ENCODE measurements around the gene TMEM183A. TPM values are rescaled to one million over a fixed set of nuclear protein-coding genes. Genes with fewer than 3 reads are reported as not detected.
A peak's percentile ranks its signal among the peaks of the same experiment; 100 is the strongest.

Gene TMEM183A
- total and polyA plus RNA-seq, 2 experiments from 2014 or later = 55.1 to 128 TPM

DNA sequence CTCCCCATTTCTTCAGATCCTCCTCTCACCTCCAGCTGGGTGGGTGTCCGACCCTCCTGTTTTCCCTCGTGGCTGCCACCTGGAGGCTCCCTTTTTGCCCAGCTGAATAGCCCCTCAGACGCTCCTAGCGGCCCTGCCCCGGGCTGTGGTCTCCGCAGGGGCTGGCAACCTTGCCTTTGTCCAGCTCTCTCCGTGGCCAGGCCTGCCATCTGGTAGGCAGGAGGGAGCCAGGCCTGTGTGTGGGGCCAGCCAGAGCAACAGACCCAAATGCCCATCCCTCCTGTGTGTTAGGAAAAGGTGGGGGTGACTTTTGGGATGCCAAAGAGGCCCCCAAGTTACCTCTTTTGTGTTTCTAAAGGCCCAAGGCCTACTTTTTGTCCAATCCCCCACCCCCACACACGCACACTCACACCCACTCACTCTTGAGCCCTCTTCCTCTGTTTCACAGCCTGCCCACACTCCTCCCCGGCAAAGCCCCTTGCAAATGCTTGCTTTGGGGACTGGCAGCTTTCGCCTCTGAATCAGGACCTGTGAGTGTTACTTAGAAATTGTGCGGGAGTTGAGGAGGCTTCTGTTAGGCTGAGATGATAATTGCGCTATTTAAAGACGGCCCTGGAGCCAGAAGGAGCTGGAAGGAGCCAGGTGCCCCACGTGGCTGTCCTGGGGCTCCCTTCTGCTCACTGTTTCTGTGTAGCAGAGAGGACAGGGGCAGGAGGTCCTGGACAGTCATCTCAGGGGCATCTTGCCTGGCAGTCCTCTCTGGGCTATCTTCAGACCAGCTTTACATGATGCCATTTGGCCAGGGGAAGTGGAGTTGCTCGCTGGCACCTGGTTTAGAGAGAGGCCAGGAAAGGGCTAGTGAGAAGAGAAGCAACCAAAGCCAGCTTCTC lies 28.2 kb downstream of the TMEM183A start:
- H3K36me3 Mint-ChIP-seq (ENCODE audit: low read depth) = no peaks in the 10 kb centered on the region

More for the DNA sequence above, 28.2 kb downstream of the TMEM183A start:
- no peaks in the 10 kb centered on the region for H3K79me2 ChIP-seq (replicated peaks; ENCODE audit: insufficient read depth)
- no peaks in the 10 kb centered on the region for H3F3A ChIP-seq (replicated peaks; ENCODE audit: low read depth)
- H3K27me3 ChIP-seq (ENCODE audit: insufficient read depth) = no peaks in the 10 kb centered on the region
- no peaks in the 10 kb centered on the region for H3K36me3 ChIP-seq (ENCODE audit: insufficient read depth)
- no peak overlapping the region for H3K27ac Mint-ChIP-seq
- no peaks in the 10 kb centered on the region for H4K20me1 ChIP-seq (replicated peaks; ENCODE audit: insufficient read depth)
- peaks cover 16% of the 10 kb centered on the region; the same call in 1 of the 2 replicates for H3K4me1 ChIP-seq (ENCODE audit: insufficient read depth)
- TF ChIP-seq ZNF114 (CRISPR knock-in tag; IDR thresholded peaks at IDR 0.05) = no peak
- TF ChIP-seq, protein P1, sequence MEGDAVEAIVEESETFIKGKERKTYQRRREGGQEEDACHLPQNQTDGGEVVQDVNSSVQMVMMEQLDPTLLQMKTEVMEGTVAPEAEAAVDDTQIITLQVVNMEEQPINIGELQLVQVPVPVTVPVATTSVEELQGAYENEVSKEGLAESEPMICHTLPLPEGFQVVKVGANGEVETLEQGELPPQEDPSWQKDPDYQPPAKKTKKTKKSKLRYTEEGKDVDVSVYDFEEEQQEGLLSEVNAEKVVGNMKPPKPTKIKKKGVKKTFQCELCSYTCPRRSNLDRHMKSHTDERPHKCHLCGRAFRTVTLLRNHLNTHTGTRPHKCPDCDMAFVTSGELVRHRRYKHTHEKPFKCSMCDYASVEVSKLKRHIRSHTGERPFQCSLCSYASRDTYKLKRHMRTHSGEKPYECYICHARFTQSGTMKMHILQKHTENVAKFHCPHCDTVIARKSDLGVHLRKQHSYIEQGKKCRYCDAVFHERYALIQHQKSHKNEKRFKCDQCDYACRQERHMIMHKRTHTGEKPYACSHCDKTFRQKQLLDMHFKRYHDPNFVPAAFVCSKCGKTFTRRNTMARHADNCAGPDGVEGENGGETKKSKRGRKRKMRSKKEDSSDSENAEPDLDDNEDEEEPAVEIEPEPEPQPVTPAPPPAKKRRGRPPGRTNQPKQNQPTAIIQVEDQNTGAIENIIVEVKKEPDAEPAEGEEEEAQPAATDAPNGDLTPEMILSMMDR (conservative IDR thresholded peaks at IDR 0.05; ENCODE audit: low read depth in 2 of 2) = peak; percentile 8 to 31; a peak in 2 of 4 replicates
- TF ChIP-seq, protein P2, sequence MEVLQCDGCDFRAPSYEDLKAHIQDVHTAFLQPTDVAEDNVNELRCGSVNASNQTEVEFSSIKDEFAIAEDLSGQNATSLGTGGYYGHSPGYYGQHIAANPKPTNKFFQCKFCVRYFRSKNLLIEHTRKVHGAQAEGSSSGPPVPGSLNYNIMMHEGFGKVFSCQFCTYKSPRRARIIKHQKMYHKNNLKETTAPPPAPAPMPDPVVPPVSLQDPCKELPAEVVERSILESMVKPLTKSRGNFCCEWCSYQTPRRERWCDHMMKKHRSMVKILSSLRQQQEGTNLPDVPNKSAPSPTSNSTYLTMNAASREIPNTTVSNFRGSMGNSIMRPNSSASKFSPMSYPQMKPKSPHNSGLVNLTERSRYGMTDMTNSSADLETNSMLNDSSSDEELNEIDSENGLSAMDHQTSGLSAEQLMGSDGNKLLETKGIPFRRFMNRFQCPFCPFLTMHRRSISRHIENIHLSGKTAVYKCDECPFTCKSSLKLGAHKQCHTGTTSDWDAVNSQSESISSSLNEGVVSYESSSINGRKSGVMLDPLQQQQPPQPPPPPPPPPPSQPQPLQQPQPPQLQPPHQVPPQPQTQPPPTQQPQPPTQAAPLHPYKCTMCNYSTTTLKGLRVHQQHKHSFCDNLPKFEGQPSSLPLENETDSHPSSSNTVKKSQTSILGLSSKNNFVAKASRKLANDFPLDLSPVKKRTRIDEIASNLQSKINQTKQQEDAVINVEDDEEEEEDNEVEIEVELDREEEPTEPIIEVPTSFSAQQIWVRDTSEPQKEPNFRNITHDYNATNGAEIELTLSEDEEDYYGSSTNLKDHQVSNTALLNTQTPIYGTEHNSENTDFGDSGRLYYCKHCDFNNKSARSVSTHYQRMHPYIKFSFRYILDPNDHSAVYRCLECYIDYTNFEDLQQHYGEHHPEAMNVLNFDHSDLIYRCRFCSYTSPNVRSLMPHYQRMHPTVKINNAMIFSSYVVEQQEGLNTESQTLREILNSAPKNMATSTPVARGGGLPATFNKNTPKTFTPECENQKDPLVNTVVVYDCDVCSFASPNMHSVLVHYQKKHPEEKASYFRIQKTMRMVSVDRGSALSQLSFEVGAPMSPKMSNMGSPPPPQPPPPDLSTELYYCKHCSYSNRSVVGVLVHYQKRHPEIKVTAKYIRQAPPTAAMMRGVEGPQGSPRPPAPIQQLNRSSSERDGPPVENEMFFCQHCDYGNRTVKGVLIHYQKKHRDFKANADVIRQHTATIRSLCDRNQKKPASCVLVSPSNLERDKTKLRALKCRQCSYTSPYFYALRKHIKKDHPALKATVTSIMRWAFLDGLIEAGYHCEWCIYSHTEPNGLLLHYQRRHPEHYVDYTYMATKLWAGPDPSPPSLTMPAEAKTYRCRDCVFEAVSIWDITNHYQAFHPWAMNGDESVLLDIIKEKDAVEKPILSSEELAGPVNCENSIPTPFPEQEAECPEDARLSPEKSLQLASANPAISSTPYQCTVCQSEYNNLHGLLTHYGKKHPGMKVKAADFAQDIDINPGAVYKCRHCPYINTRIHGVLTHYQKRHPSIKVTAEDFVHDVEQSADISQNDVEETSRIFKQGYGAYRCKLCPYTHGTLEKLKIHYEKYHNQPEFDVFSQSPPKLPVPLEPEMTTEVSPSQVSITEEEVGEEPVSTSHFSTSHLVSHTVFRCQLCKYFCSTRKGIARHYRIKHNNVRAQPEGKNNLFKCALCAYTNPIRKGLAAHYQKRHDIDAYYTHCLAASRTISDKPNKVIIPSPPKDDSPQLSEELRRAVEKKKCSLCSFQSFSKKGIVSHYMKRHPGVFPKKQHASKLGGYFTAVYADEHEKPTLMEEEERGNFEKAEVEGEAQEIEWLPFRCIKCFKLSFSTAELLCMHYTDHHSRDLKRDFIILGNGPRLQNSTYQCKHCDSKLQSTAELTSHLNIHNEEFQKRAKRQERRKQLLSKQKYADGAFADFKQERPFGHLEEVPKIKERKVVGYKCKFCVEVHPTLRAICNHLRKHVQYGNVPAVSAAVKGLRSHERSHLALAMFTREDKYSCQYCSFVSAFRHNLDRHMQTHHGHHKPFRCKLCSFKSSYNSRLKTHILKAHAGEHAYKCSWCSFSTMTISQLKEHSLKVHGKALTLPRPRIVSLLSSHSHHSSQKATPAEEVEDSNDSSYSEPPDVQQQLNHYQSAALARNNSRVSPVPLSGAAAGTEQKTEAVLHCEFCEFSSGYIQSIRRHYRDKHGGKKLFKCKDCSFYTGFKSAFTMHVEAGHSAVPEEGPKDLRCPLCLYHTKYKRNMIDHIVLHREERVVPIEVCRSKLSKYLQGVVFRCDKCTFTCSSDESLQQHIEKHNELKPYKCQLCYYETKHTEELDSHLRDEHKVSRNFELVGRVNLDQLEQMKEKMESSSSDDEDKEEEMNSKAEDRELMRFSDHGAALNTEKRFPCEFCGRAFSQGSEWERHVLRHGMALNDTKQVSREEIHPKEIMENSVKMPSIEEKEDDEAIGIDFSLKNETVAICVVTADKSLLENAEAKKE (CRISPR knock-in tag; IDR thresholded peaks at IDR 0.05) = no peak
- TF ChIP-seq STAT1 (IDR thresholded peaks at IDR 0.05; ENCODE audit: unreplicated experiment) = no peak
- DNase-seq (ENCODE audit: low spot score) (peak; percentile 41), ATAC-seq (peak; percentile 15)
- H3K9me2 ChIP-seq (ENCODE audit: insufficient read depth) = no peaks in the 10 kb centered on the region
- H3K27me3 Mint-ChIP-seq (ENCODE audit: insufficient read depth, low read depth, poor library complexity) = peaks cover 12% of the 10 kb centered on the region
- H3K27ac ChIP-seq (ENCODE audit: low read depth) = no peak overlapping the region
- H3K4me3 ChIP-seq = no peak overlapping the region
- peaks cover 23% of the 10 kb centered on the region for H3K4me1 Mint-ChIP-seq
- no peak overlapping the region for H2AFZ ChIP-seq
- H3K9me3 Mint-ChIP-seq = no peaks in the 10 kb centered on the region; the same call in 2 of the 3 replicates
- no peak overlapping the region for H3K4me2 ChIP-seq
- no peak overlapping the region for H3K4me3 Mint-ChIP-seq
